K562 (cell line): ENCODE results near the gene PACRG. TPM values are rescaled to one million over a fixed set of nuclear protein-coding genes. Genes with fewer than 3 reads are reported as not detected.

ENCODE experiments used
- ATAC-seq: fragments of 200-7000 bp; cut with Tn5 transposase; 3 replicates; pipeline ENCODE4 v1.9.1; 2020; ENCODE audit warnings: moderate library complexity
- BruUV-seq: library from RNA; stranded (reverse); fragments of 400-500 nt; replicated peaks from 2 replicates; lab custom pipeline; 2021; lab: Mats Ljungman, UMichigan
- CTCF ChIA-PET: fragments of 300-600 bp; formaldehyde crosslinking; extraction: SDS; loops from one replicate; lab custom pipeline; 2021; ENCODE audit warnings: low intra/inter-chr PET ratio; lab: Yijun Ruan, JAX
- POLR2A ChIA-PET: fragments of 300-600, 350-650 bp; sonication (Branson Sonifier 250); formaldehyde crosslinking; extraction: SDS; loops from one replicate; lab custom pipeline; 2021; ENCODE audit warnings: antibody characterized with exemption, inconsistent platforms; lab: Yijun Ruan, JAX
- DNase-seq, 4 experiments: peaks; one replicate each; pipeline versions ENCODE4 v3.0.0 to v3.0.0-alpha.2; 2011 to 2018; ENCODE audit warnings: low spot score in 3 of 4, mixed read lengths in 3 of 4; ENCODE audit errors: extremely low read depth in 1 of 4
- FAIRE-seq: peaks from 2 replicates; lab custom pipeline; 2011; peaks lifted over from hg19 to GRCh38; lab: Jason Lieb, UNC
- H2AFZ ChIP-seq: 2 replicates; pipeline ENCODE4 v1.6.0; 2011; ENCODE audit warnings: low read depth, low read length, control low read depth, inconsistent platforms
- H3K27ac ChIP-seq: fragments of 200-600 bp; 3 replicates; pipeline ENCODE4 v1.8.0; 2011; ENCODE audit warnings: low read depth, mild to moderate bottlenecking, control low read depth, inconsistent platforms, low read length, moderate library complexity, mixed read lengths; ENCODE audit errors: extremely low read depth
- H3K27me3 ChIP-seq, 2 experiments: fragments of 300-600 bp in 1 of 2; 2 replicates in 1 of 2; 3 replicates in 1 of 2; pipeline versions ENCODE4 v1.6.0 to v1.8.0; 2011; ENCODE audit warnings: inconsistent platforms in 2 of 2, low read length in 2 of 2, mild to moderate bottlenecking in 1 of 2, mixed read lengths in 1 of 2, moderate library complexity in 1 of 2; ENCODE audit not compliant: control insufficient read depth in 2 of 2, insufficient read depth in 2 of 2
- H3K36me3 ChIP-seq: fragments of 300-600 bp; 3 replicates; pipeline ENCODE4 v1.8.0; 2011; ENCODE audit warnings: mild to moderate bottlenecking, low read length, inconsistent platforms; ENCODE audit not compliant: control insufficient read depth, insufficient read depth
- H3K4me1 ChIP-seq, 2 experiments: fragments of 200-600 bp in 1 of 2; replicated peaks in 1 of 2; 2 replicates in 1 of 2; 3 replicates in 1 of 2; pipeline versions ENCODE4 v1.5.1 to v1.8.0; 2011; ENCODE audit warnings: inconsistent platforms in 2 of 2, low read length in 2 of 2, mild to moderate bottlenecking in 1 of 2, mixed read lengths in 1 of 2, moderate library complexity in 1 of 2; ENCODE audit not compliant: control insufficient read depth in 2 of 2, insufficient read depth in 2 of 2
- H3K4me2 ChIP-seq: 2 replicates; pipeline ENCODE4 v1.6.1; 2011; ENCODE audit warnings: low read length, control low read depth, inconsistent platforms, mixed read lengths; ENCODE audit not compliant: insufficient read depth
- H3K4me3 ChIP-seq: fragments of 200-600 bp; sonication (generic), shearing (Covaris generic); 2 replicates; pipeline ENCODE4 v1.5.1; 2016; ENCODE audit warnings: control low read depth, inconsistent platforms
- H3K79me2 ChIP-seq: fragments of 200-600 bp; 3 replicates; pipeline ENCODE4 v1.8.0; 2011; ENCODE audit warnings: low read length, inconsistent platforms; ENCODE audit not compliant: control insufficient read depth, insufficient read depth
- H3K9ac ChIP-seq, 2 experiments: 2 replicates each; pipeline versions ENCODE4 v1.6.0 to v1.6.1; 2011; ENCODE audit warnings: low read depth in 2 of 2, low read length in 2 of 2, control low read depth in 1 of 2, inconsistent platforms in 1 of 2, mild to moderate bottlenecking in 1 of 2, mixed read lengths in 1 of 2; ENCODE audit not compliant: insufficient read depth in 1 of 2
- H3K9me1 ChIP-seq: one replicate; pipeline ENCODE4 v1.6.0; 2011; ENCODE audit warnings: inconsistent platforms, mild to moderate bottlenecking, low read length, moderate library complexity; ENCODE audit not compliant: control insufficient read depth, insufficient read depth
- H3K9me3 ChIP-seq: replicated peaks from 2 replicates; pipeline ENCODE4 v1.5.1; 2011; ENCODE audit warnings: low read depth, low read length, inconsistent platforms; ENCODE audit not compliant: control insufficient read depth, insufficient read depth
- H4K20me1 ChIP-seq: replicated peaks from 2 replicates; pipeline ENCODE4 v1.6.1; 2011; ENCODE audit warnings: low read length, inconsistent platforms, mixed read lengths; ENCODE audit not compliant: control insufficient read depth, insufficient read depth
- BRD9 ChIP-seq: fragments of 450-650 bp; IDR thresholded peaks from 2 replicates; pipeline ENCODE4 v1.6.1; 2018; ENCODE audit warnings: low read depth; ENCODE audit not compliant: partially characterized antibody
- DACH1 ChIP-seq: fragments of 450-650 bp; IDR thresholded peaks from 2 replicates; pipeline ENCODE4 v1.6.1; 2018; ENCODE audit not compliant: partially characterized antibody
- HDAC3 ChIP-seq: fragments of 450-650 bp; IDR thresholded peaks from 2 replicates; pipeline ENCODE4 v1.6.1; 2018; ENCODE audit warnings: borderline replicate concordance, mild to moderate bottlenecking, moderate library complexity; ENCODE audit not compliant: partially characterized antibody
- MECOM ChIP-seq: fragments of 250-450 bp; sonication (Bioruptor Pico); IDR thresholded peaks from 2 replicates; pipeline ENCODE4 v1.8.0; 2022; ENCODE audit warnings: inconsistent platforms
- SMARCC2 ChIP-seq: fragments of 450-650 bp; IDR thresholded peaks from 2 replicates; pipeline ENCODE4 v1.6.1; 2017; ENCODE audit warnings: antibody characterized with exemption, moderate library complexity, mild to moderate bottlenecking, low read depth
- WHSC1 ChIP-seq: IDR thresholded peaks from one replicate; pipeline ENCODE4 v1.6.1; 2012; ENCODE audit warnings: low read length, control low read depth, inconsistent platforms
- XRCC4 ChIP-seq: IDR thresholded peaks from one replicate; pipeline ENCODE4 v1.6.1; 2011; ENCODE audit not compliant: insufficient read depth, insufficient read length; ENCODE audit errors: extremely low read depth
- ZFX ChIP-seq: sonication (generic); formaldehyde crosslinking; IDR thresholded peaks from 2 replicates; pipeline ENCODE4 v1.8.0; 2022; ENCODE audit warnings: mild to moderate bottlenecking, missing genetic modification reagents, moderate library complexity
- ZNF239 ChIP-seq: fragments of 250-450 bp; sonication (Bioruptor Pico); IDR thresholded peaks from 2 replicates; pipeline ENCODE4 v1.4.0; 2020; ENCODE audit warnings: mild to moderate bottlenecking
- ZNF282 ChIP-seq: sonication (generic); formaldehyde crosslinking; IDR thresholded peaks from 2 replicates; pipeline ENCODE4 v1.8.1; 2023; ENCODE audit warnings: missing genetic modification reagents
- ZNF408 ChIP-seq: fragments of 250-450 bp; sonication (Bioruptor Pico); IDR thresholded peaks from 2 replicates; pipeline ENCODE4 v1.4.0; 2020; ENCODE audit warnings: low read depth, mild to moderate bottlenecking, moderate library complexity
- ZNF41 ChIP-seq: fragments of 250-450 bp; sonication (Bioruptor Pico); conservative IDR thresholded peaks from 2 replicates; pipeline ENCODE4 v1.4.0; 2020; ENCODE audit warnings: mild to moderate bottlenecking
- ZNF766 ChIP-seq: fragments of 200-800 bp; sonication (Bioruptor generic); conservative IDR thresholded peaks from 2 replicates; pipeline ENCODE4 v1.6.1; 2016; ENCODE audit warnings: missing genetic modification characterization, missing compliant biosample characterization
- WGBS: fragments of 100-300 bp; shearing (Covaris generic); methylation state at CpG from one replicate; pipeline ENCODE4 v1.1.6; 2016; ENCODE audit warnings: low coverage, mixed read lengths; ENCODE audit not compliant: insufficient coverage; ENCODE audit errors: missing lambda C conversion rate; 5-methylcytosine and 5-hydroxymethylcytosine counted together
- in situ Hi-C: fragments of 300-500 bp; cut with MboI; formaldehyde crosslinking; loops from 4 replicates; pipeline ENCODE4 v1.15.0; 2018; ENCODE audit warnings: inconsistent platforms, mixed read lengths
- intact Hi-C: fragments of 100-400 bp; cut with micrococcal nuclease; formaldehyde crosslinking; loops from 2 replicates; pipeline ENCODE4 v1.14.2; 2022
- polyA plus RNA-seq, 8 experiments: library from polyadenylated mRNA; depleted of rRNA in 4 of 8; stranded (reverse) in 5 of 8; unstranded in 3 of 8; fragments of >200 nt; fragmentation: Nextera tagmentation in 2 of 8; fragmentation: Illumina TruSeq in 1 of 8; extraction: Ambion mirVana in 2 of 8; extraction: Trizol in 1 of 8; gene quantifications; 2 replicates each; pipeline versions ENCODE4 v1.2.1 to v1.2.3, GENCODE V29; 2011 to 2014; ENCODE audit warnings: inconsistent platforms in 1 of 8, missing spikeins in 1 of 8
- total RNA-seq, 7 experiments: library from RNA; depleted of rRNA in 6 of 7; stranded (reverse); fragments of >200 nt in 6 of 7; fragmentation: Illumina TruSeq in 2 of 7; extraction: Trizol in 2 of 7; gene quantifications; 2 replicates each; pipeline versions ENCODE4 v1.2.1 to v1.2.3, GENCODE V29; 2011 to 2021; ENCODE audit warnings: low replicate concordance in 1 of 7

PACRG gene
- total and polyA plus RNA-seq, 9 of the 15 experiments (the other 6 are each of a cell fraction or from before 2014, with no cell fraction given), result 0.04 TPM; not detected in 8

- FAIRE-seq (no peak), ATAC-seq (no peak), DNase-seq (no peak)
- Histone ChIP-seq H3K9ac (no peak overlapping the region), H3K9me3 (no peaks in the 10 kb centered on the region), H3K27me3 (peaks cover 6 to 27% of the 10 kb centered on the region in 2 experiments; a peak in 3 of 5 replicates), H3K36me3 (no peaks in the 10 kb centered on the region), H3K27ac (no peak overlapping the region), H4K20me1 (no peaks in the 10 kb centered on the region), H3K4me3 (no peak overlapping the region), H3K4me1 (no peaks in the 10 kb centered on the region), H3K79me2 (no peaks in the 10 kb centered on the region), H2AFZ (no peak overlapping the region), H3K4me2 (no peak overlapping the region), H3K9me1 (no peaks in the 10 kb centered on the region)
- ChIA-PET CTCF (no interaction called here), POLR2A (interaction anchor here (0.6 kb wide), 1 partner anchor 525 kb away, joined by 3 read pairs; no protein-coding TSS in a partner anchor)
- WGBS, result 4% methylated on average over 22 of the region's 22 CpGs
- no TSS peak for BruUV-seq
- intact Hi-C loops, result no loop called here
- in situ Hi-C loops, result no loop called here
- no peak for TF ChIP-seq ZFX (CRISPR knock-in tag)
- TF ChIP-seq, all 486 proteins: peak for 0
Observed at GRCh38 chr6:163165155-163165910, 437.6 kb downstream of the PACRG start.

- no peaks in the 10 kb centered on the region for H3K36me3 ChIP-seq
- no peaks in the 10 kb centered on the region for H3K79me2 ChIP-seq
- intact Hi-C loops, result no loop called here
- no peaks in the 10 kb centered on the region for H3K9me1 ChIP-seq
- ATAC-seq, result no peak
- ChIA-PET CTCF (no interaction called here), POLR2A (no interaction called here)
- no peaks in the 10 kb centered on the region for H3K4me1 ChIP-seq
- H3K27me3 ChIP-seq, result peaks cover 6 to 27% of the 10 kb centered on the region in 2 experiments; a peak in 3 of 5 replicates
- no peak overlapping the region for H2AFZ ChIP-seq
- no peak for FAIRE-seq
- H3K9ac ChIP-seq, result no peak overlapping the region
- no peaks in the 10 kb centered on the region for H3K9me3 ChIP-seq
- under 1% methylated on average over 14 of the region's 14 CpGs for WGBS
- H3K4me3 ChIP-seq, result no peak overlapping the region
- no peak for DNase-seq
- BruUV-seq, result no TSS peak
- H3K27ac ChIP-seq, result no peak overlapping the region
- no peak for TF ChIP-seq SMARCC2
- TF ChIP-seq ZNF41 (CRISPR knock-in tag), result no peak
- TF ChIP-seq MECOM, result no peak
- no peak for TF ChIP-seq WHSC1
- TF ChIP-seq ZNF408 (CRISPR knock-in tag), result no peak
- no peak for TF ChIP-seq HDAC3
- TF ChIP-seq ZNF282 (CRISPR knock-in tag), result no peak
- TF ChIP-seq BRD9, result no peak
- no peak for TF ChIP-seq ZNF766
- TF ChIP-seq ZNF239 (CRISPR knock-in tag), result no peak
- no peak for TF ChIP-seq XRCC4
- no peak for TF ChIP-seq DACH1
- in situ Hi-C loops, result no loop called here
- no peaks in the 10 kb centered on the region for H4K20me1 ChIP-seq
- H3K4me2 ChIP-seq, result no peak overlapping the region
Observed at GRCh38 chr6:163165922-163166321, 438.1 kb downstream of the PACRG start.
